ENCODE data around the gene TSC1.

DNA sequence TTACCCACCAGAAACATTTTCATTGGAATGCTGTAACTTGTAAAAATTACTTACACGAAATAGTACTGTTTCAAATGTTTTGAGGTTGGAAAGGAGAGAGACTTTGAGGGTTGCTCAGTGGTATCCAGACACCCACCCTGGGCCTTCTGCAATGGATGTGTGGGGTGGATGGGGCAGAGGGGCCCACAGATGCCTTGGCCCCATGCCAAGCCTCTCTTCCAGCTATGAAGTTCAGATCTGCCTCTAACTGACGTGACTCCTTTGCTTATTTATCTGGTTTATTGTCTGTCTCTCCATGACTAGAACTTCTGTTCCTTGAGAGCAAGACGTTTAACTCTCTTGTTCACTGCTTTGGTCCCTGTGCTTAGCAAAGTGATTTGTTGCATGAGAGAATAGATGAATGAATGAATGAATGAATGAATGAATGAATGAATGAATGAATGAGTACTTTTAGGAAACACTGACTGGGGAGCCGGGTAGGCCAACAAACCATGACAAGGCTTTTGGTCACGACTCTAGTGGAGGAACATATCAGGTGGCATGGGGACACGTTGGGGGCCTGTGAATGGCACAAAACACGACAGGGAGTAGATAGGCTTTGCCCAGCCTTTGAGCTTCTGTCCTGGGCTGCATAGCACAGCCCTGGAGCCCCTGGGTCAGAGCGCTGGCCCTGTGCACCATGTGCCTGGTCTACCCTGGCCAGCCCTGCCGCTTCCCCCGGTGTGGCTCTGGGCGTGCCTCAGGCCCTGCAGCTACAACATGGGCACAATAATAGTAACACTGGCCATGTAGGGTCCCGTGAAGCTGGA is 98.1 kb downstream of the TSC1 start:
- TF ChIP-seq, protein P1, sequence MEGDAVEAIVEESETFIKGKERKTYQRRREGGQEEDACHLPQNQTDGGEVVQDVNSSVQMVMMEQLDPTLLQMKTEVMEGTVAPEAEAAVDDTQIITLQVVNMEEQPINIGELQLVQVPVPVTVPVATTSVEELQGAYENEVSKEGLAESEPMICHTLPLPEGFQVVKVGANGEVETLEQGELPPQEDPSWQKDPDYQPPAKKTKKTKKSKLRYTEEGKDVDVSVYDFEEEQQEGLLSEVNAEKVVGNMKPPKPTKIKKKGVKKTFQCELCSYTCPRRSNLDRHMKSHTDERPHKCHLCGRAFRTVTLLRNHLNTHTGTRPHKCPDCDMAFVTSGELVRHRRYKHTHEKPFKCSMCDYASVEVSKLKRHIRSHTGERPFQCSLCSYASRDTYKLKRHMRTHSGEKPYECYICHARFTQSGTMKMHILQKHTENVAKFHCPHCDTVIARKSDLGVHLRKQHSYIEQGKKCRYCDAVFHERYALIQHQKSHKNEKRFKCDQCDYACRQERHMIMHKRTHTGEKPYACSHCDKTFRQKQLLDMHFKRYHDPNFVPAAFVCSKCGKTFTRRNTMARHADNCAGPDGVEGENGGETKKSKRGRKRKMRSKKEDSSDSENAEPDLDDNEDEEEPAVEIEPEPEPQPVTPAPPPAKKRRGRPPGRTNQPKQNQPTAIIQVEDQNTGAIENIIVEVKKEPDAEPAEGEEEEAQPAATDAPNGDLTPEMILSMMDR (IDR thresholded peaks at IDR 0.05; ENCODE audit: poor library complexity) = no peak
- no peak for TF ChIP-seq EZH2 (IDR thresholded peaks at IDR 0.05; ENCODE audit: borderline replicate concordance)
